Activated T-helper 2 cell treated with anti-CD3 and anti-CD28 coated beads, Interferon-gamma antibody, Interleukin-2, Interleukin-4, amounts not matched to agents 10 μg/mL and 5 μg/mL and 100 μg/mL, durations not matched to agents 14 hours and 24 hours and 36 hours (primary cell): ENCODE data around the gene MUC3A. TPM values are rescaled to one million over a fixed set of nuclear protein-coding genes. Genes with fewer than 3 reads are reported as not detected.
"Not testable (repeated sequence)": the region's sequence is repeated elsewhere in the genome, so short reads cannot be mapped to it uniquely, and the experiment has no call there.

Experiments used
- DNase-seq: peaks from one replicate; pipeline ENCODE4 v3.0.0; 2021; ENCODE audit warnings: low spot score
- H3K27ac Mint-ChIP-seq: one replicate; pipeline ENCODE4 v1.8.0; 2021; ENCODE audit warnings: mixed read lengths
- H3K27me3 Mint-ChIP-seq: one replicate; pipeline ENCODE4 v1.8.0; 2021; ENCODE audit warnings: low read depth, mixed read lengths
- H3K36me3 Mint-ChIP-seq: one replicate; pipeline ENCODE4 v1.8.0; 2021; ENCODE audit warnings: low read depth, mixed read lengths
- H3K4me1 Mint-ChIP-seq: one replicate; pipeline ENCODE4 v1.8.0; 2021; ENCODE audit warnings: low read depth, mixed read lengths
- H3K4me3 Mint-ChIP-seq: one replicate; pipeline ENCODE4 v1.8.0; 2021; ENCODE audit warnings: low read depth, mild to moderate bottlenecking, moderate library complexity, mixed read lengths
- H3K9me3 Mint-ChIP-seq: one replicate; pipeline ENCODE4 v1.8.0; 2021; ENCODE audit warnings: mixed read lengths
- intact Hi-C: fragments of 100-400 bp; cut with micrococcal nuclease; formaldehyde crosslinking; loops from one replicate; pipeline ENCODE4 v1.15.1; 2023
- total RNA-seq: library from RNA; stranded (reverse); gene quantifications from 2 replicates; pipeline ENCODE4 v1.2.3, GENCODE V29; 2022

Gene MUC3A
- total RNA-seq, 1 donor from 2014 or later = 0.11 TPM

GRCh38 chr7:100921039-100921438, 28.3 kb upstream of the MUC3A start:
- Mint-ChIP-seq H3K27ac (no peak overlapping the region), H3K4me1 (no peaks in the 10 kb centered on the region), H3K9me3 (no peaks in the 10 kb centered on the region), H3K4me3 (no peak overlapping the region), H3K27me3 (peaks cover 5% of the 10 kb centered on the region), H3K36me3 (no peaks in the 10 kb centered on the region)
- no peak for DNase-seq
- intact Hi-C loops = no loop called here

GRCh38 chr7:100923616-100924015, 25.7 kb upstream of the MUC3A start:
- H3K36me3 Mint-ChIP-seq, intact Hi-C loops, H3K4me3 Mint-ChIP-seq, H3K4me1 Mint-ChIP-seq, H3K9me3 Mint-ChIP-seq, H3K27me3 Mint-ChIP-seq, H3K27ac Mint-ChIP-seq, DNase-seq: not testable (repeated sequence)

GRCh38 chr7:100929808-100930174, 19.5 kb upstream of the MUC3A start:
- Mint-ChIP-seq H3K4me3 (no peak overlapping the region), H3K36me3 (no peaks in the 10 kb centered on the region), H3K4me1 (no peaks in the 10 kb centered on the region), H3K27me3 (peaks cover 2% of the 10 kb centered on the region), H3K27ac (no peak overlapping the region), H3K9me3 (no peaks in the 10 kb centered on the region)
- DNase-seq = no peak
- intact Hi-C loops = no loop called here

GRCh38 chr7:100933734-100934133, 15.6 kb upstream of the MUC3A start:
- Mint-ChIP-seq H3K4me3 (no peak overlapping the region), H3K27me3 (peaks cover 2% of the 10 kb centered on the region), H3K4me1 (no peaks in the 10 kb centered on the region), H3K36me3 (no peaks in the 10 kb centered on the region), H3K9me3 (no peaks in the 10 kb centered on the region), H3K27ac (no peak overlapping the region)
- no peak for DNase-seq
- intact Hi-C loops = no loop called here

- intact Hi-C loops, H3K36me3 Mint-ChIP-seq, H3K4me1 Mint-ChIP-seq, H3K27ac Mint-ChIP-seq, DNase-seq, H3K4me3 Mint-ChIP-seq, H3K9me3 Mint-ChIP-seq, H3K27me3 Mint-ChIP-seq: not testable (repeated sequence)
Observed at GRCh38 chr7:100935381-100935780, 14.0 kb upstream of the MUC3A start.

GRCh38 chr7:100936167-100936566, 13.2 kb upstream of the MUC3A start:
- H3K9me3 Mint-ChIP-seq, H3K4me3 Mint-ChIP-seq, intact Hi-C loops: not testable (repeated sequence)

DNA sequence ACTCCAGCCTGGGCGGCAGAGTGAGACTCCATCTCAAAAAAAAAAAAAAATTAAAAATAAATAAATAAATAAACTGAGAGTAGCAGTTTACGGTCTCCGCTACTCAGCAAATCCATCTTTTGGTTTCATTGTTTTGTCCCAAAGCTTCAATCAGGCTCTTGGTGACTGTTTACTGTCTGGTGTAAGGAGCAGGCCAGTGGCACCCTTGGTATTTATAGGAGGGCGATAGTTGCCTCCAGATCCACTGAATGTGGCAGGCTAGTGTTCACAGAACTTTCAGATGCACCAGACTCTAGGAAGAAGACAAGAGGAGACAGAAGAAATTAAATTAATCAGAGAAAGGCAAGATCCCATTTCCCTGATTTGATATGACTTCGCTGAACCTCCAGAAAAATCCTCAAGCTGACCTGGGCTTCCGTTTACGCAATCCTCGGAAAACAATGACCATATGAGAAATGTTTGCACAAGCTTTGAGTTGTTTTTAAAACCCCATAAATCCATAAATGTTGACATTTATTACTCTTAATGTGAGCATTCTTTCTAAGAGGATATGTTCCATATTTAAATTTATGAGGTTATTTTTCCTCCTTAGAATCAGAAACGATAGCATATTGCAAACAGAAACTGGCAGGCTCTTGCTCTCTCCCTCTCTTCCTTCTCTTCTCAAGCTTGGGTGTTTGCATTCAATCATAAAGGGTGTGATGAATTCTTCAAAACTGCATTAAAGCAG, 7.1 kb upstream of the MUC3A start:
- no peaks in the 10 kb centered on the region for H3K4me1 Mint-ChIP-seq
- intact Hi-C loops = no loop called here
- DNase-seq = no peak
- no peak overlapping the region for H3K27ac Mint-ChIP-seq
- peaks cover 4% of the 10 kb centered on the region for H3K27me3 Mint-ChIP-seq
- H3K9me3 Mint-ChIP-seq = peaks cover 3% of the 10 kb centered on the region
- no peaks in the 10 kb centered on the region for H3K36me3 Mint-ChIP-seq
- no peak overlapping the region for H3K4me3 Mint-ChIP-seq

More at GRCh38 chr7:100936167-100936566, 13.2 kb upstream of the MUC3A start:
- not testable (repeated sequence) for H3K4me1 Mint-ChIP-seq, H3K27ac Mint-ChIP-seq, DNase-seq, H3K27me3 Mint-ChIP-seq, H3K36me3 Mint-ChIP-seq

- intact Hi-C loops = no loop called here
- Mint-ChIP-seq H3K9me3 (peaks cover 3% of the 10 kb centered on the region), H3K27me3 (peaks cover 4% of the 10 kb centered on the region), H3K36me3 (no peaks in the 10 kb centered on the region), H3K27ac (no peak overlapping the region), H3K4me1 (no peaks in the 10 kb centered on the region), H3K4me3 (no peak overlapping the region)
- DNase-seq = no peak
Observed at GRCh38 chr7:100943693-100944092, 5.6 kb upstream of the MUC3A start.

GRCh38 chr7:100944138-100944537, 5.2 kb upstream of the MUC3A start:
- intact Hi-C loops = no loop called here
- no peaks in the 10 kb centered on the region for H3K4me1 Mint-ChIP-seq
- no peaks in the 10 kb centered on the region for H3K36me3 Mint-ChIP-seq
- peaks cover 3% of the 10 kb centered on the region for H3K9me3 Mint-ChIP-seq
- DNase-seq = no peak
- peaks cover 6% of the 10 kb centered on the region for H3K27me3 Mint-ChIP-seq
- H3K27ac Mint-ChIP-seq = no peak overlapping the region
- H3K4me3 Mint-ChIP-seq = no peak overlapping the region

DNA sequence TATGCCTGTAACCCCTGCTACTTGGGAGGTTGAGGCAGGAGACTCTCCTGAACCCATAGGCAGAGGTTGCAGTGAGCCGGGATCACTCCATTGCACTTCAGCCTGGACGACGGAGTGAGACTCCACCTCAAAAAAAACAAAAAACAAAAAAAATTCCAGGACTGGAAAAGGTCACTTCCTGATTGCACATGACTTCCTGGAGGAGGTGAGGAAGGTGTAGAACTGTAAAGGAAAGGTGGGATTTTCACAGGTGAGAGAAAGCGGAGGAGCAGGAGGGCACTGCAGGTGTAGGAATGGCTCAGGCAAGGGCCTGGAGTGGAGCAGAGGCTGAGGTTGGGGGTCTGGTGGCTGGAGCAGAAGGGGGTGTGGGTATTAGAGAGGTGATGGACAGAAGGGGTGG, 3.2 kb upstream of the MUC3A start:
- no peak overlapping the region for H3K4me3 Mint-ChIP-seq
- intact Hi-C loops = no loop called here

GRCh38 chr7:100946766-100947365, 2.5 kb upstream of the MUC3A start:
- H3K36me3 Mint-ChIP-seq = no peaks in the 10 kb centered on the region
- H3K4me3 Mint-ChIP-seq = no peak overlapping the region
- DNase-seq = no peak
- intact Hi-C loops = no loop called here
- H3K27me3 Mint-ChIP-seq = peaks cover 13% of the 10 kb centered on the region
- peaks cover 3% of the 10 kb centered on the region for H3K9me3 Mint-ChIP-seq
- H3K4me1 Mint-ChIP-seq = no peaks in the 10 kb centered on the region
- H3K27ac Mint-ChIP-seq = no peak overlapping the region

More for the DNA sequence above, 3.2 kb upstream of the MUC3A start:
- Mint-ChIP-seq H3K36me3 (no peaks in the 10 kb centered on the region), H3K27ac (no peak overlapping the region), H3K27me3 (peaks cover 13% of the 10 kb centered on the region), H3K4me1 (no peaks in the 10 kb centered on the region), H3K9me3 (peaks cover 3% of the 10 kb centered on the region)
- no peak for DNase-seq

DNA sequence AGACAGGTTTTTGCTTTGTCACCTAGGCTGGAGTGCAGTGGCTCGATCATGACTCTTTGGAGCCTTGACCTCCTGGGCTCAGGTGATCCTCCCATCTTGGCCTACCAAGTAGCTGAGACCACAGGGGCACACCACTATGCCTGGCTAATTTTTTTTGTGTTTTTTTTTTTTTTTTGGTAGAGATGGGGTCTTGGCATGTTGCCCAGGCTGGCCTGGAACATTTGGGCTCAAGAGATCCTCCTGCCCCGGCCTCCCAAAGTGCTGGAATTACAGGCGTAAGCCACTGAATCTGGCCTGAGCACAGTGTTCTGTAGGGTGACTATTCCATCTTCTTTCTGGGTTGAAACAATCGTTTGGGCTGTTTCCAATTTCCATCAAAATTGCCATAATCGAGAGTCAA, 1.5 kb upstream of the MUC3A start:
- intact Hi-C loops = no loop called here
- no peaks in the 10 kb centered on the region for H3K36me3 Mint-ChIP-seq
- no peak for DNase-seq
- peaks cover 3% of the 10 kb centered on the region for H3K9me3 Mint-ChIP-seq
- H3K27me3 Mint-ChIP-seq = peaks cover 9% of the 10 kb centered on the region
- H3K27ac Mint-ChIP-seq = no peak overlapping the region
- no peaks in the 10 kb centered on the region for H3K4me1 Mint-ChIP-seq
- H3K4me3 Mint-ChIP-seq = no peak overlapping the region

GRCh38 chr7:100949933-100950443, 654 bp downstream of the MUC3A start:
- DNase-seq = no peak
- no peaks in the 10 kb centered on the region for H3K4me1 Mint-ChIP-seq
- no peak overlapping the region for H3K27ac Mint-ChIP-seq
- H3K27me3 Mint-ChIP-seq = peaks cover 9% of the 10 kb centered on the region
- no peaks in the 10 kb centered on the region for H3K36me3 Mint-ChIP-seq
- intact Hi-C loops = no loop called here
- no peaks in the 10 kb centered on the region for H3K9me3 Mint-ChIP-seq
- no peak overlapping the region for H3K4me3 Mint-ChIP-seq
